Activated CD4-positive, alpha-beta T cell treated with anti-CD3 and anti-CD28 coated beads for 4 hours (primary cell): ENCODE data around the gene PHIP.
A peak's percentile ranks its signal among the peaks of the same experiment; 100 is the strongest.
"Not testable (repeated sequence)": the region's sequence is repeated elsewhere in the genome, so short reads cannot be mapped to it uniquely, and the experiment has no call there.

Experiments
- DNase-seq, 2 donors: peaks; one replicate each; pipeline ENCODE4 v3.0.0-alpha.2; 2020

Gene PHIP

DNA sequence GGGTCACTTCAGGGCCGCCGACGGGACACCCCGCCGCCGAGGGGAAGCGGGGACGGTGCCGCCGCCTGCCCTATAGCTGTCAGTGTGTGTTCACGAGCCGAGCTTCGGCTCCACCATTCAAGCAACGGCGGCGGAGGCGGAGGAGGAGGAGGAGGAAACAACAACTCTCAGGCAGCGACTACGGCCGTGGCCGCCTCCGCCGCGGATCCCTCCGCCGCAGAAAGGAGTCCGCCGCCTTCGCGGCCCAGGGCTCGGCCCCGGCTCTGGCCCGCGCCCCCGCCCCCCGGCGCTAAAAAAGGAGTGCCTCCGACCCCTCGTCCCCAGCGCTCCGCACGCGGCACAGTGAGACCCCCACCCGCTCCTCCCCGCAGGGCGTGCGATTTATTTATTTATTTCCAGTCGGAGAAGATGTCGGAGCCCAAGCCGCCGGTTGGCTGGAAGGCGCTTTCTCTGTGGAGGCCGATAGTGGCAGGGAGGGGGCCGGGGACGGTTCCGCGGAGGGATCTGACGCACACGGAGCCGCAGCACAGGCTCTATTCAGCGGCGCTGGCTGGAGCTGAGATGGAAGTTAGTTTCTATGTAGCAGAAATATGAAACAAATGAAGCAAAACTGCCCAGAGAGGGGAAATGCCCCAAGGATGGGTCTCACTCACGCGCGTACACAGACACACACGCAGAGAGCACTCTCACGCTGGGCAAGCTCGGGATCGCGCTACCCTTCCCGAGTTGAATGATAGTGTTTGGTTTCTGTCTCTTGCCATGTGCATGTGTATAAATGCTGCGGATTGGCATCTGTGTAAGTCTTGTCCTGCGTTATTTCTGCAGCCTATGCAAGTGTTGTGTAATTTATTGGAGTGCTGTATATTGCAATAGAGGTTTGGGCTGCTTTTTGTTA is at the start of gene PHIP:
Gene PHIP (minus strand): TSS at position 180 of the 895 bp plus-strand sequence. CDS start 186 bp downstream, outside the sequence.
- DNase-seq, result peak; percentile 89 to 91

DNA sequence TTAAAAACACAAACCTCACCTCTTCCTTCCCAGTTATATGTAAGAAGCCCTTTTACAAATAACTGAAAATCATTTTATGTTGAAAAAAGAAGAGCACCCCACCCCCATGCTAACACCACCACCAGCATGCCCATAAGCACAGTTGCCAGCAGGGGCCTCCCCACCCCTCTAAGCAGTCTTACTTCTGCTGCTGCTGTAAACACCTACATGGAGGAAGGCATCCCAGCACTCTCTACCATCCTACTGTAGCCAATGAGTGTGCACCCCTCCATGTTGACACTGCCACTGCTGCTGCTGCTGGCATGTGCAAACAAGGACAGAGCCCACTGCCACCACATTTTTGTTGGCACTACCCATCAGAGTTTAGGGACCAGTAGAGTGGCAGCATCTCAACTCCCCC is 49.6 kb upstream of the PHIP start:
- no peak for DNase-seq

DNA sequence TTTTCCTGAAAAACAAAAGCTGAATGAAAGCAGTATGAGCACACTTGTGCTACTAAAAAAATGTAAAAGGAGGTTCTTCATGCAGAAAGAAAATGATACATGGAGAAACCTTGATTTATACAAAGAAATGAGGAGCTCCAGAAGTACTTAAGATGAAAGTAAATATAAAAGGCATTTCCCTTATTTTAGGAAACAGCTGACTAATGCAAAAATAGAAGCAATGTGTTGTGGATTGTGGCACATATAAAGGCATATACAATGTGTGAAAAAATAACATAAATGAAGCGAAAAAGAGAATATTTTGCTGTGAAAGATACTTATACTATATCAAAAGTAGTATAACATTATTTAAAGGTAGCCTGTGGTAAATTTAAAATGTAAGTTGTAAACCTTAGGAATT is 41.2 kb upstream of the PHIP start:
- DNase-seq, result no peak

DNA sequence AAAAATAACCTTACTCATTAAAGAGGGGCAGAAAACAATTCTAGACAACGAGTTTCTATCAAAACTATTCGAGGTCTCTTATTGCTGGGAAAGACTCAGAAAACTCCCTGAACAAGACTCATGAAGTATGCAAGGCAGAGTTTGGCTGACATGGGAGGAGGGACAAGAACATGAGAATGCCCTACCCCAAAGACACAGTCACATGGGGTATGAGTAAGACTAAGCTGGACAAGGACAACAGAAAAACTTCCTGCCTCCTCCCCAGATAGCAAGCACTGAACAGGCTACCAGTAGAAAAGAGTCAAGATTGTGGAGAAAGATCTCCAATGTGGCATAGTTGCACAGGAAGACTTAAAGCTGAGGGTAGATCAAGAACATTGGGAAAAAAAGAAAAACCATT is 39.7 kb upstream of the PHIP start:
- no peak for DNase-seq

DNA sequence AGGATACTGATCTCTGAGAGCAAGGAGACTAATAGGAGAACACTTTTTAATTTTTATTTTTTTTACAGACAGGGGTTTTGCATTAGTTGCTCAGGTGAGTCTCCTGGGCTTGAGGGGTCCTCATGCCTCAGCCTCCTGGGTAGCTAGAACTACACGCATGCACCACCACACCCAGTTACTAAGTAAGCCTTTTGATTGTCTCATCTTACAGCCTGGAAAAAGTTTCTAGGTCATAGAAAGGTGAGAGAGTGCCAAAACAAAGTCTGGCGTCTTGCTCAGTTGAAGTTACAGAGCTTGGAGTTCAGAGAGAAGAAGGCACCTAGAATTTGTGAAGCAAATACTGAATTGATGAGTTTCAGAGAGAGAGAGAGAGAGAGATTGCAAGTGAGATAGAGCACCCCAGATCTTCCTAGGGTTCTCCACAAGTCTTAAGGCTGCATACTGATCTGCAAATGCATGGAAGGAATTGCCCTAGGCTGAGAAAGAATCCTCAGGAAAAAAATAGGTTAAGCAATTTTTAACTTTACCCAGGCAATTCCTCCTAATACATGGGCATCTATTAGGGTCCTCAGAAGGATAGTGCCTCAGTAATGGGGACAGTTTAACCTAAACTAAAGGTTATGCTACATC is 37.6 kb upstream of the PHIP start:
- DNase-seq, result no peak

DNA sequence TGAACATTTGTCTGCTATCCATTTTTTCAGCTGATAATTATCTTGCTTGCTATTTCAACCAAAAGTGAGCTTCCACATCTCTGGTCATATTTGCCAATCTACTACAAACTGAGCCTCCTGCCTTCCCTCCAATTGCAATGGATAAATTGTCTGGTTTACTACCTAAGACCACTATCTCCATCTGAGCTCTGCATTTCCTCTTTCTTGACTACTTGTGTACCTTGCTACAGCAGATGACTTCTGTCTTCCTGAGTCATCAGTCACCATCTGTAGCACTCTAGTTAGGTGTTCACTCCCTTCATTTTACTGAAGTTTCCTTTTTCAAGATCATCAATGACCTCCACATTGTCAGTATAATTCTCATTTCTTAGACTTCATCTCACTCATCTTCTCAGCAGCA is 33.5 kb upstream of the PHIP start:
- no peak for DNase-seq

DNA sequence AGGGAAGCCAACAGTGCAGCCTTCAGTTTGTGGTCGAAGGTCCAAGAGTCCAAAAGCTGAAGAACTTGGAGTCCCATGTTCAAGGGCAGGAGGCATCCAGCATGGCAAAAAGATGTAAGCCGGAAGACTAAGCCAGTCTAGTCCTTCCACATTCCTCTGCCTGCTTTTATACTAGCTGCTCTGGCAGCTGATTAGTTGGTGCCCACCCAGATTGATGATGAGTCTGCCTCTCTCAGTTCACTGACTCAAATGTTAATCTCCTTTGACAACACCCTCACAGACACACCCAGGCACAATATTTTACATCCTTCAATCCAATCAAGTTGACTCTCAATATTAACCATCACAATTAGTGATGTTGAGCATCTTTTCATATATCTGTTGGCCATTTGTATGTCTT is 23.1 kb upstream of the PHIP start:
- no peak for DNase-seq

DNA sequence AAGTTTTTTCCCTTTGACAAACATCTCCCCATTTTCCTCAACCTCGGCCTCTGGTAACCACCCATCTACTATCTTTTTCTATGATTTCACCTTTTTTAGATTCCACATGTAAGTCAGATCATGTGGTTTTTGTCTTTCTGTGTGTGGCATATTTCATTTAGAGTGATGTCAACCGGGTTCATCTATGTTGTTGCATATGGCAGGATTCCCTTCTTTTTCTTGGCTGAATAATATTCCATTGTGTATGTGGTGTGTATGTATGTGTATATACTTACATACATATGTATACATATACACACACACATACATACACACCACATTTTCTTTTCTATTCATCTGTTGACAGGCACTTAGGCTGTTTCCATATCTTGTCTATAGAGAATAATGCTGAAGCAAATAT is 22.2 kb upstream of the PHIP start:
- DNase-seq, result no peak

DNA sequence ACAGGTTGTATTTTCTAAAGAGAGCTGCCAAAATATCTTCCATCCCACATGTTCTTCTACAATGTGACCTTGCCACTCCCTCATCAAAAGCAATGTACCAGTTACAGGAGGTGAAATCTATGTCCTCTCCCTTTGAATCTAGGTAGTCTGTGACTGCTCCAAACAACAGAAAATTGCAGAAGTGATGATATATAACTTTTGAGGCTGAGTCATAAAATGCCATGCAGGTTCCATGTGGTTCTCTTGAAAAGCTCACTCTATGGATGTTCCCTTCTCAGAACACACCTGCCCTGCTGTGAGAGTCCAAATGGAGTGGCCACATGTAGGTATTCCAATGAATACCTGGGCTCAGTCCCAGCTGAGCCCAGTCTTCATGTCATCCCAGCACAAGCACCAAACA is 16.9 kb upstream of the PHIP start:
- no peak for DNase-seq

DNA sequence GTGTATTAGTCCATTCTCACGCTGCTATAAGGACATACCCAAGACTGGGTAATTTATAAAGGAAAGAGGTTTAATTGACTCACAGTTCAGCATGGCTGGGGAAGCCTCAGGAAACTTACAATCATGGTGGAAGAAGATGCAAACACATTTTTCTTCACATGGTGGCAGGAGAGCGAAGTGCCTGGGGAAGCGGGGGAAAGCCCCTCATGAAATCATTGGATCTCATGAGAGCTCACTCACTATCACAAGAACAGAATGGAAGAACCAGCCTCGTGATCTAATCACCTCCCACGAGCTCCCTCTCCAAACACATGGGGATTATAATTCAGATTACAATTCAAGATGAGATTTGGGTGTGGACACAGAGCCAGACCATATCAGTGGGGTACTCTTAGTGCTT is 13.7 kb upstream of the PHIP start:
- DNase-seq, result not testable (repeated sequence)

DNA sequence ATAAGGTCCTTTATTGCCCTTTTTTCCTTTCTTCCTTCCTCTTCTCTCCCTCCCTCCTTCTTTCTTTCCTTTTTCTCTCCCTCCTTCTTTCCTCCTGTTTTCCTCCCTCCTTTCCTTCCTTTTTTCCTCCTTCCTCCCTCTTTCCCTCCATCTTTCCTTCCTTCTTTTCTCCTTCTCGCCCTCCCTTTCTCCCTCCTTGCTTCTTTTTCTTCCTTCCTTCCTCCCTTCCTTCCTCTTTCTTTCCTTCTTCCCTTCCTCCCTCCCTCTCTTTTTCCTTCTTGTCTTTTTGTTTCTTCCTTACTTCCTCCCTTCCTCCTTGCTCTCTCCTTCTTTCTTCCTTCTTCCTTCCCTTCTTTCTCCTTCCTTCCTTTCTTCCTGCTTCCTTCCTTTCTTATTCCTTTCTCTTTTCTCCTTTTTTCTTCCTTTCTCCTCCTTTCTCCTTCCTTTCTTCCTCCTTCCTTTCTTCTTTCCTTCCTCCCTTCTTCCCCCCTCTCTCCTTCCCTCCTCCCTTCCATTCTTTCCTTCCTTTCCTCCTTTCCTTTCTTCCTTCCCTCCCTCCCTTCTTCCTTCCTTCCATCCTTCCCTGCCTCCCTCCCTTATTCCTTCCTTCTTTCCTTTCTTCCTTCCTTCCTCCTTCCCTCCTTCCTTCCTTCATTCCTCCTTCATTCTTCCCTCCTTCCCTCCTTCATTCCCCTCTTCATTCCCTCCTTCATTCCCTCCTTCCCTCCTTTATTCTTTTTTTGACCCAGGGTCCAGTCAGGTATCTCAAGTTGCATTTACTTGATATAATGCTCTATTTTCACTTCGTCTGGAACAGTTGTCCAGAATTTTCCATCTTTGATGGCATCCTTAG is 11.7 kb upstream of the PHIP start:
- no peak for DNase-seq

DNA sequence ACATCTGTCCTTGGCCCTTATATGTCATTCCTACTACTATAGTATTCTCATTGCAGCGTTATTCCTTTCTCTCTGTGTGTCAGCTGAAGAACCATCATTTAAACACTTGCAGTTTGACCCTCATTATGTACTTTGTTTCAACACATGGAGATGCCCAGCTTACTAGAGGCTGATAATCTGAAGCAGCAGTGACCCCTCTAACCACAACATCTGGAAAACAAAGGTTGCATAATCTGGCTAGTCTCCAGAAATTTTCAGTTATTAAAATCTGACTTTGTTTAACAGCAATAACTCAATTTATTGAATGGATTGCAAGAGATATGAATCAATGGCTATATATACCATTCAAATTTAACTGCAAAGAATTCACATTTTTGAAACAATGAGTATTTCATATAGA is 6.6 kb upstream of the PHIP start:
- no peak for DNase-seq

DNA sequence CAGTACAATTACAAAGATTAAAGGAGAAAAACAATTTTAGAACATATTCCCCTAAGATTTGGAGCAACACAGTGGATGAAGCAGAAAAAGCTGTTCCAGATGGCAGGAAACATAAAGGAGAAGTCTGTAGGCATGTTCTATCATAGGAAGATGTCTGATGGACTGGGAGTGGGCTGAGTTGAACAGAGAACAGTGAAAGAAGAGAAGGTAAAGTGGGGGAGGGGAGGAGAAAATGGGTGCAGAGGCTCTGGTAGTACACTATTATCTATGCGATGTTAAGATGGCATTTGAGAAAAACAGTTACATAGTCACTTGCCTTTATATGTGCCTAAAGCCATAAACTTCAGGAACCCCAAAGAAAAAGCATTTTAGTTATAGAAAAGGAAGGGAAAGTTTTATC is 4.2 kb upstream of the PHIP start:
- no peak for DNase-seq

DNA sequence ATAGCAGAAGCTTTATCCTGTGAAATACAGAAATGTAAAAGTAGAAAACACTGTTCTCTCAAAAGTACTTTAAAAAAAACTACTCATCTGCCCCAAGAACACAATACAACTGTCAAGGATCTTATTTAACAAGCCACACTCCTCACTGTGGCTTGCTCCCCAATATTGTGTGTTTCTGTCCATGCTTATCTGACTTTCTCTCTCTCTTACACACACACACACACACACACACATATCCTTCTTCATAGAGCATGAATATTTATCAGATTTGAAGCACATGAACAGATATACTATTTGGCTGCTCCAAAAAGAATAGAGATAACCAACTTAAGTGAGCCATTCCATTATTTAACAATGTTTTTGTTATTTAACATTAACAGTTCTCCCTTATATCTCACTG is 3.6 kb upstream of the PHIP start:
- DNase-seq, result no peak

DNA sequence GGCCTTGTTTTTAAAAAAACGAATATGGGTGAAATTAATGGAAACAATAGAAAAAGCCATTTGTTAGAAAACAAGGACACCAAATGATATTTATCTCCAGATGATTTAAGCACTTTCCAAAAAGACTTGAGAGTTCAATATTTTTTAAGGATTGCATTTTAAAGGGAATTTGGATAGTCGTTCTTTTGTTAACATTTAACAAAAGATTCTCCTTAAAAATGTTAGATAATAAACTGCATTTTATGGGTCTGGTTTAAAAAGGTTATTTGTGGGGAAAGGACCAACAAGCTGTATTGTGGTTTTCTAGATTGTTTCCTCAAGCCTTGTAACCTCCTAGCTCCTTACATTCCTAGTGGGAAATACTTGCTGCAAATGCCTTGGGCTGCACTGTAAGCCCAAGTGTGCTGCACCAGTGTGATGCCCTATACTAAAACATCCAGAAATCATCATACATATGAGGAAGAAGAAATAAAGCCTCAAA is 1.5 kb upstream of the PHIP start:
- no peak for DNase-seq

DNA sequence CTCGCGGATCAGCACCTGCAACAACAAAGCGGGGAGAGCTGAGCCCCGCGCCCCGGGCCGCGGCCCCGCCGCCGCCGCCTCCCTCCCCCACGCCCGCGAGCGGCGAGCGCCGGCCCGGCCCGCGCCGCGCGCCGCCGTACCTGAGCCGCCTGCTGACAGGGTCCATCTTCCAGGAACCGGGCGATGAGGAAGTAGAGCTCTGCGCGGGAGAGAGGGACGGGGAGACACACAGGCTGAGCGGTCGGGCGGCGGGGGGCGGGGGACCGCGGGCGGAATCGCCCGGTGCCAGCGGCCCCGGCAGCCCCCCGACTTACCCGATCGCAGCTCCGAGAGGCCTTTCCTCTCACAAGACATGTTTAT is 359 bp downstream of the PHIP start:
- DNase-seq, result peak in 1 of 2 donors; percentile 48

DNA sequence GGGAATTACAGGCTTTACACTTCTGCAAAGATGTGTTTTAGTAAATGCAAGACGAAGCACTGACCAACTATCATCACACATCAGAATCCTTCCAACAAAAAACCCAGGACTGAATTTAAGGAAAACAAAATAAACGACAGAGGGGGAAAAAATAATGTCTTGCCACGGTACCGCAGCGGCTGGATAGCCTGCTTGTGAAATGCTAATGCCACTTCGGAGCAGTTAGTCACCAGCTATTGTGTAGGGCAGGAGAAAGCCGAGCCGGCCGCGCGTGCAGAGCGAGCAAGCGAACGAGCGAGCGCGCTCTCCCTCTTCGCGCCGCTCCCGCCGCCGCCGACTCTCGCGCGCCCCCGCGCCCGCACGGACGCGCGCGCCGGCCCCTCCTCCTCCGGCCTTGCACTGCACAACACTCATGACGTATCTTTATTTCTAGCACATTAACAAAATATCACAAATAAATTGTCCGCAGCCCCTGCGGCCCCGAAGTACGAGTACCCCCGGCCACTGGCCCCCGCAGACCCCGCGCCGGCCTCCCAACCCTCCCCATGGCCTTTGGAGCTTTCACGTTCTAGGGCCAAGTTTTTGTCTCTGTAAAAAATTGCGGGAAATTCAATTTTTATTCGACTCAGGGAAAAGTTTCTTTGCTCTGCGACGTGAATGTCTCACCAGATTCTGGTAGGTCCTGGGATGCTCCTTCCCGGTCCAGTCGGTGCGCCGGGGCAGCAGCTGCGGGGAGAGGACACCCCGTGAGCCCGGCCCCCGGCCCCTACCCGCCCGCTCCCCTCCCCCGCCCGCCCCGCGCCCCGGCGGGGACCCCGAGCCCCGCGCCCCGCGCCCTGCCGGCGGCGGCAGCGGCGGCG is 1.0 kb downstream of the PHIP start:
- DNase-seq, result peak; percentile 85 to 87

DNA sequence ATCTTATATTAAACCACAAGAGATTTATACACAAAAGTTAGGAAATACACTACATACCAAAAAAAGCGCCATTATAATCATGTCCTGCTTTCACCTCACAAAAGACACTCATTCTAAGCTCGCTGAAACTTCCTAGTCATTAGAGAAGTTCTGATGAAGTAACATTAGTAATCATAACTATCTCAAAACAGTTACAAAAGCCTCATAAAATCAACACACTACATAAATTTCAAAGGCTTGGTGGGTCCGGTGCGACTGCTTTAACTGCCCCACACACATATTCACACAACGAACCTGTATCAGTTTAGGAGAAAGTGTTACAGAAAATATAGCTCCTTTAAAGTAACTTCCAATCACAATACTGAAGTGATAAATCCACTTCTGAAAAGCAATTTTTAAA is 1.9 kb downstream of the PHIP start:
- DNase-seq, result no peak

DNA sequence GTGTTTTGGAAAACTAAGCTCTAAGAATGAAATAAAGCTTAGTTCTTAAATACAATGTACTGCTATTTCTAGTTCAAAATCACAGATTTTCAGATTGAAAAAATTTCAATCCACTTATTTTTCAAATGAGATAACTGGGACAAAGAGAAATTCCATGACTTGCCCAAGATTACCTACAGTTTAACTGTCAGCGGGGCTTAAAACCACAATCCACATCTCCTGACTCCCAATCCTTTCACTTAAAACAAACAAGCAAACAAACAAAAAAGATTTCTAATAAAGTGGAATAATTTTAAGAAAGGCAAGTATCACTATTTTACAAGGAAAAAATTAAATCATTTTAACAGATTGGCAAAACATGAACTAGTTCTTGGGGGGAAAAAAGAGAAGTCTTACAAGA is 4.2 kb downstream of the PHIP start:
- no peak for DNase-seq

DNA sequence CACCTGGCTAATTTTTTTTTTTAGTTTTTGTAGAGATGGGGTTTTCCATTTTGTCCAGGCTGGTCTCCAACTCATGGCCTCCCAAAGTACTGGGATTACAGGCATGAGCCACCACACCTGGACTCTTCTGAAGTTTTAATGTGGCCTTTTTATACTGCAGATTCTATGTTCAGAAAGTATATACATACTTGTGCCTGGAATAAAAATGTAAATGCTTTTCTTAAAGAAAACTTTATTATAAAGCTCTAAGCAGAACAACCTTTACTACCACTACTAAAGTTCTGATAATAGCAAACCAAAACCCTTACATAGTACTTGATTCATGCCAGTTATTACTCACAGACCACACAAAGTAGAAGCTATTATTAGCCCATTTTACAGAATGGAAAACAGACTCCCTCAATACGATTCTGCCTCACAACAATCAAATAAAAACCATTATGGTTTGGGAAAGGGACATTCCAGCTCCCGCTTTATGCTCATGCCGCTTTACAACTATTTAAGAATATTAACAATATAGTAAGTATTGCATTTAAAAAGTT is 5.3 kb downstream of the PHIP start:
- no peak for DNase-seq

DNA sequence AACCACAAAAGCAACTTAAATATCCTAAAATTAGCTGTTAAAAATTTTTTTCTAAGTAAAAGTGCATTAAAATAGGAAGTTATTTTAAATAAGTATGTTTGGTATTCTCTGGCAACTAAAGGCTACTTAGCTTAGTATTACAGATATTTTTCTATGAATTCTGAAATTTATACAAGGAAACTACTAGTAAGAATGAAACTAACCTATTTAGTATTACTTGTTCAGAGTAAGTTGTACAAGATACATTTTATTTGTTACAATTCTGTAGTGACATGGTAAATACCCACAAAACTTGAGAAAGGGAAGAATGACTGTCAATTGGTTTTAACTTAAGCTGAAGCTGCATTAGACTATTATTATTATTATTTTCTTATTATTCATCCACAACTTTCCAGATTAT is 6.5 kb downstream of the PHIP start:
- DNase-seq, result no peak

DNA sequence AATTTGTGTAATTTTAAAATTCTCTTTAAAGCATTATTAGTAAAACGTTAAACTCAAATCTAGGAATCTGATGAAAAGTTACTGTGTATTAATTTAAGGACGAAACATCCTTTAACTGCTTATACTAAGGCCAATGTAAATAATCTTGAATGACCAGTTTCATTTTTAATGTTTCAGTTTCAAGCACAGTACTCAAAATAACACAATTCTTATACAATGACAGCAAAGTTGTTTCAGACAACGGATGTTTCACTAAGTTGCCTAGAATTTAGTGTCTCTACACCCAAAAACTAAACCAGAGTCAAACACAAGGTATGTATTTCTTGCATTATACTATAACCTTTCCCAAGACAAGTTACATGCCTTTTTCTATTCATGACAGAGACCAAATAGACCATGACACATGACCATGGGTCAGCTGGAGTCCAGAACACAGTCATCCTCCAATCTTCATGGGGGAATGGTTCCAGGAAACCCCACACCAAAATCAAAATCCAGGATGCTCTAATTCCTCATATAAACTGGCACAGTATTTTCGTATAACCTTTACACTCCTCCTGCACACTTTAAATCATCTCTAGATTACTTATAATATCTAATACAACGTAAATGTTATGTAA is 7.7 kb downstream of the PHIP start:
- no peak for DNase-seq
